Transverse colon (tissue), 3 donors: ENCODE measurements around the gene PTGFRN.

Experiments
- CTCF ChIP-seq, 5 experiments: fragments of 200-600 bp in 3 of 5; fragments of 450-650 bp in 2 of 5; sonication (generic) in 3 of 5; IDR thresholded peaks; 1 replicate in 2 of 5; 2 replicates in 3 of 5; pipeline ENCODE4 v1.5.1; 2016 to 2017; ENCODE audit warnings: antibody characterized with exemption in 5 of 5, inconsistent platforms in 3 of 5, mild to moderate bottlenecking in 2 of 5, moderate library complexity in 1 of 5
- POLR2A ChIP-seq: fragments of 450-650 bp; IDR thresholded peaks from one replicate; pipeline ENCODE4 v1.6.1; 2016; ENCODE audit warnings: antibody characterized with exemption, mild to moderate bottlenecking, moderate library complexity

- TF ChIP-seq CTCF (IDR thresholded peaks at IDR 0.05): no peak
- no peak for TF ChIP-seq POLR2A
Measured at GRCh38 chr1:117014209-117014608, 104.5 kb downstream of the PTGFRN start.
